ENCODE data around the gene SPACDR.
A peak's percentile ranks its signal among the peaks of the same experiment; 100 is the strongest.

Gene SPACDR

DNA sequence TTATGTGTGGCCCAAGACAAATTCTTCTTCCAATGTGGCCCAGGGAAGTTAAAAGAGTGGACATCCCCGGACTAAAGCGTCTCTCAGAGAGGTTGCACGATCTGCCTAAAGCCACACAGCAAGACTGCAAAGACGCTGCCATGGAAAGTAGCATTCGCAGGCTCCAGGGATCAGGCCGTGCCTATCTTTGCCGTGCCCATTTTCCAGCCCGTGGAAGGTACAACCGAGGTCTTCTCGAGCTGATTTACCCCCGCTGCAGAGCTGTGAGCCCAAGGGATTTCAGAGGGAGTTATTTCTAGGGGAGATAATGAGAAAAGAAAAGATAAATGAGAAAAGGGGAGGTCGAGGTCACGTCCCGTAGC, 18.6 kb upstream of the SPACDR start:
- H3K4me3 ChIP-seq (replicated peaks; ENCODE audit: insufficient read depth, low read length), result peak overlapping the region; percentile 59
- TF ChIP-seq, protein P1, sequence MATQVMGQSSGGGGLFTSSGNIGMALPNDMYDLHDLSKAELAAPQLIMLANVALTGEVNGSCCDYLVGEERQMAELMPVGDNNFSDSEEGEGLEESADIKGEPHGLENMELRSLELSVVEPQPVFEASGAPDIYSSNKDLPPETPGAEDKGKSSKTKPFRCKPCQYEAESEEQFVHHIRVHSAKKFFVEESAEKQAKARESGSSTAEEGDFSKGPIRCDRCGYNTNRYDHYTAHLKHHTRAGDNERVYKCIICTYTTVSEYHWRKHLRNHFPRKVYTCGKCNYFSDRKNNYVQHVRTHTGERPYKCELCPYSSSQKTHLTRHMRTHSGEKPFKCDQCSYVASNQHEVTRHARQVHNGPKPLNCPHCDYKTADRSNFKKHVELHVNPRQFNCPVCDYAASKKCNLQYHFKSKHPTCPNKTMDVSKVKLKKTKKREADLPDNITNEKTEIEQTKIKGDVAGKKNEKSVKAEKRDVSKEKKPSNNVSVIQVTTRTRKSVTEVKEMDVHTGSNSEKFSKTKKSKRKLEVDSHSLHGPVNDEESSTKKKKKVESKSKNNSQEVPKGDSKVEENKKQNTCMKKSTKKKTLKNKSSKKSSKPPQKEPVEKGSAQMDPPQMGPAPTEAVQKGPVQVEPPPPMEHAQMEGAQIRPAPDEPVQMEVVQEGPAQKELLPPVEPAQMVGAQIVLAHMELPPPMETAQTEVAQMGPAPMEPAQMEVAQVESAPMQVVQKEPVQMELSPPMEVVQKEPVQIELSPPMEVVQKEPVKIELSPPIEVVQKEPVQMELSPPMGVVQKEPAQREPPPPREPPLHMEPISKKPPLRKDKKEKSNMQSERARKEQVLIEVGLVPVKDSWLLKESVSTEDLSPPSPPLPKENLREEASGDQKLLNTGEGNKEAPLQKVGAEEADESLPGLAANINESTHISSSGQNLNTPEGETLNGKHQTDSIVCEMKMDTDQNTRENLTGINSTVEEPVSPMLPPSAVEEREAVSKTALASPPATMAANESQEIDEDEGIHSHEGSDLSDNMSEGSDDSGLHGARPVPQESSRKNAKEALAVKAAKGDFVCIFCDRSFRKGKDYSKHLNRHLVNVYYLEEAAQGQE (IDR thresholded peaks at IDR 0.05; ENCODE audit: insufficient replicate concordance, low read depth), result no peak
- TF ChIP-seq POLR2AphosphoS5 (IDR thresholded peaks at IDR 0.05; ENCODE audit: low read depth) (no peak), GABPA (IDR thresholded peaks at IDR 0.05; ENCODE audit: low read depth) (no peak), SPI1 (IDR thresholded peaks at IDR 0.05; ENCODE audit: borderline replicate concordance, low read depth) (no peak)
- TF ChIP-seq, protein P2, sequence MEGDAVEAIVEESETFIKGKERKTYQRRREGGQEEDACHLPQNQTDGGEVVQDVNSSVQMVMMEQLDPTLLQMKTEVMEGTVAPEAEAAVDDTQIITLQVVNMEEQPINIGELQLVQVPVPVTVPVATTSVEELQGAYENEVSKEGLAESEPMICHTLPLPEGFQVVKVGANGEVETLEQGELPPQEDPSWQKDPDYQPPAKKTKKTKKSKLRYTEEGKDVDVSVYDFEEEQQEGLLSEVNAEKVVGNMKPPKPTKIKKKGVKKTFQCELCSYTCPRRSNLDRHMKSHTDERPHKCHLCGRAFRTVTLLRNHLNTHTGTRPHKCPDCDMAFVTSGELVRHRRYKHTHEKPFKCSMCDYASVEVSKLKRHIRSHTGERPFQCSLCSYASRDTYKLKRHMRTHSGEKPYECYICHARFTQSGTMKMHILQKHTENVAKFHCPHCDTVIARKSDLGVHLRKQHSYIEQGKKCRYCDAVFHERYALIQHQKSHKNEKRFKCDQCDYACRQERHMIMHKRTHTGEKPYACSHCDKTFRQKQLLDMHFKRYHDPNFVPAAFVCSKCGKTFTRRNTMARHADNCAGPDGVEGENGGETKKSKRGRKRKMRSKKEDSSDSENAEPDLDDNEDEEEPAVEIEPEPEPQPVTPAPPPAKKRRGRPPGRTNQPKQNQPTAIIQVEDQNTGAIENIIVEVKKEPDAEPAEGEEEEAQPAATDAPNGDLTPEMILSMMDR (IDR thresholded peaks at IDR 0.05; ENCODE audit: insufficient read depth, low read length), result no peak
- no peak overlapping the region for H3K27ac ChIP-seq (replicated peaks)

DNA sequence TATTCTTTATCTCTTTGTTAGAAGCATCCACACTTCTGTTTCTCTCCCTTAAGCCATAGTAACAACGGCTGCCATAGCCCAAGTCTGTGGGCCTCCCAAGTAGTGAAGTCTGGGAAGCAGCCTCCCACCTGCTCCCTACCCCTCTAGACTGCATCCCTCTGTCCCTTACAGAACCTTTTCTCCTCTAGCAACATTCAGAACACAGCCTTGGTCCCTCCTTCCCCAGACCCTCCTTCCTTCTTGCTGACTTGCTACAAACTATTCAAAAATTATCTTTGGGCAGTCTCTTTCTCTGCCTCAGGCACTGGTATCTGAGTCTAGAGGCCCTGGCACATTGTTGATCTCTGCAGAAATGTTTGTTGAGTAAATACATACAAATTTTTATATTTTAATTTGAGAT, 17.4 kb upstream of the SPACDR start:
- no peak for DNase-seq (ENCODE audit: low read depth in 1 of 2, low spot score in 1 of 2)
- TF ChIP-seq POLR2AphosphoS5 (IDR thresholded peaks at IDR 0.05; ENCODE audit: low read depth), result no peak
- TF ChIP-seq, protein P2 (IDR thresholded peaks at IDR 0.05; ENCODE audit: insufficient read depth, low read length), result no peak
- TF ChIP-seq GABPA (IDR thresholded peaks at IDR 0.05; ENCODE audit: low read depth), result no peak
- TF ChIP-seq, protein P1 (IDR thresholded peaks at IDR 0.05; ENCODE audit: insufficient replicate concordance, low read depth), result no peak
- no peak for TF ChIP-seq SPI1 (IDR thresholded peaks at IDR 0.05; ENCODE audit: borderline replicate concordance, low read depth)
- peaks cover 5% of the 10 kb centered on the region for H3K27me3 ChIP-seq (ENCODE audit: insufficient read depth, poor library complexity, severe bottlenecking)
- no peak overlapping the region for H3K4me3 ChIP-seq (replicated peaks; ENCODE audit: insufficient read depth, low read length)
- no peak overlapping the region for H3K27ac ChIP-seq (replicated peaks)

More for the DNA sequence above, 18.6 kb upstream of the SPACDR start:
- no peak for DNase-seq (ENCODE audit: low read depth in 1 of 2, low spot score in 1 of 2)
- peaks cover 5% of the 10 kb centered on the region for H3K27me3 ChIP-seq (ENCODE audit: insufficient read depth, poor library complexity, severe bottlenecking)

DNA sequence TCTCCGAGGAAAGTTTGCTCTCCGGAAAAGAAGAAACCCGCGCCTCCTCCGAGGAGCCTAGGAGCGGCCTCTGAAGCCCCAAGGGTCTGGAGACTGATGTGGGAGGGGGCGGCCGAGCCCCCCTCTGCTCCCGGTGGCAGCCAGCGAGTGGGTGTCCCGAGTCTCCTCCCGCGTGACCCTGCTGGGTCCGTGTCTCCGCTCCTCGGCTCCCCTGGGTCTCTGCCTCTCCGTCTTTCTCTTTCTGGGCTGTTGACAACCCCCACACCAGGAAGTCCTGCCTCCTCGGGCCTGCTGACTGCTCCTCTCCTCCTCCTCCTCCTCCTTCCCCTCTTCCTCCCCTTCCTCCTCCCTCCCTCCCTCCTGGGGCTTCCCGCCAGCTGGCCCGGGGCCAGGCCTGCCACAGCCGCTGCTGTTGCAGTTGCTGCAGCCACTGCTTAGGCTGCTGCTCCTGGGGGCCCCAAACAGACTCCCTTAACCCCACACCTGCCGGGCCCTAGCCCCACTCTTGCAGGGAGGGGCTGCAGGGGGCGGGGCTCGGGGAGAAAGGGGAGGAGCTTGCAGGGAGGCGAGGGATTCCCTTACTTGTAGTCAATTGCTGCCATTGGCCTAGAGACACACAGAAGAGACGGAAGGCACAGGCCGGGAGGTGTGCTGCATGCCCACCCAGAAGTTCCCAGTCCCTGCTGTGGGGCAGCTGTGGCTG, 15.0 kb upstream of the SPACDR start, which contains the start of gene TSC22D4:
Gene TSC22D4, minus strand, starts transcription at position 257 of the 703 bp plus-strand sequence. CDS start 1,176 bp downstream, outside the sequence.
- peak within 1 kb of the TSS; percentile 96 for H3K4me3 ChIP-seq (replicated peaks; ENCODE audit: insufficient read depth, low read length)
- peak; percentile 95 to 98 for DNase-seq (ENCODE audit: low read depth in 1 of 2, low spot score in 1 of 2)
- TF ChIP-seq, protein P1 (IDR thresholded peaks at IDR 0.05; ENCODE audit: insufficient replicate concordance, low read depth), result peak; percentile 12
- TF ChIP-seq POLR2AphosphoS5 (IDR thresholded peaks at IDR 0.05; ENCODE audit: low read depth), result peak; percentile 93
- TF ChIP-seq, protein P2 (IDR thresholded peaks at IDR 0.05; ENCODE audit: insufficient read depth, low read length), result no peak
- TF ChIP-seq GABPA (IDR thresholded peaks at IDR 0.05; ENCODE audit: low read depth), result no peak
- peak; percentile 70; the same call in 1 of the 2 replicates for TF ChIP-seq SPI1 (IDR thresholded peaks at IDR 0.05; ENCODE audit: borderline replicate concordance, low read depth)

More for the DNA sequence above, 15.0 kb upstream of the SPACDR start, which contains the start of gene TSC22D4:
- H3K27ac ChIP-seq (replicated peaks), result peak within 1 kb of the TSS; percentile 94
- peaks cover 3% of the 10 kb centered on the region for H3K27me3 ChIP-seq (ENCODE audit: insufficient read depth, poor library complexity, severe bottlenecking)
